ENCODE data around the gene SLC34A1. TPM values are rescaled to one million over a fixed set of nuclear protein-coding genes. Genes with fewer than 3 reads are reported as not detected.
A peak's percentile ranks its signal among the peaks of the same experiment; 100 is the strongest.

Gene SLC34A1
- total RNA-seq, 4 donors from 2014 or later = not detected

GRCh38 chr5:177365845-177366527 lies 18.2 kb upstream of the SLC34A1 start:
- no peak for DNase-seq
- intact Hi-C loops (cut with DNase I; ENCODE audit: low total_unique reads) = no loop called here
- H3K27me3 ChIP-seq = no peaks in the 10 kb centered on the region
- H3K4me3 ChIP-seq = peak overlapping the region in 1 of 2 donors; percentile 53
- TF ChIP-seq CTCF (IDR thresholded peaks at IDR 0.05) (no peak), POLR2A (IDR thresholded peaks at IDR 0.05) (no peak)
- H3K27ac ChIP-seq = peak overlapping the region; percentile 97
- H3K4me1 ChIP-seq = peaks cover 3 to 18% of the 10 kb centered on the region in 2 donors
- H3K36me3 ChIP-seq = no peaks in the 10 kb centered on the region
- no peaks in the 10 kb centered on the region for H3K9me3 ChIP-seq

GRCh38 chr5:177366528-177367322 lies 17.5 kb upstream of the SLC34A1 start:
- TF ChIP-seq POLR2A (IDR thresholded peaks at IDR 0.05) = peak; percentile 49 to 55
- TF ChIP-seq CTCF (IDR thresholded peaks at IDR 0.05) = no peak
- intact Hi-C loops (cut with DNase I; ENCODE audit: low total_unique reads) = no loop called here
- Histone ChIP-seq H3K4me3 (peak overlapping the region; percentile 51 to 53), H3K4me1 (peaks cover 3 to 21% of the 10 kb centered on the region in 2 donors), H3K27ac (peak overlapping the region; percentile 97), H3K27me3 (no peaks in the 10 kb centered on the region), H3K36me3 (no peaks in the 10 kb centered on the region), H3K9me3 (no peaks in the 10 kb centered on the region)
- DNase-seq = peak; percentile 94 to 96

GRCh38 chr5:177367323-177367848 lies 16.8 kb upstream of the SLC34A1 start:
- Histone ChIP-seq H3K4me3 (peak overlapping the region; percentile 51 to 53), H3K9me3 (no peaks in the 10 kb centered on the region), H3K27me3 (no peaks in the 10 kb centered on the region), H3K27ac (peak overlapping the region; percentile 97), H3K36me3 (no peaks in the 10 kb centered on the region), H3K4me1 (peaks cover 3 to 21% of the 10 kb centered on the region in 2 donors)
- intact Hi-C loops (cut with DNase I; ENCODE audit: low total_unique reads) = no loop called here
- no peak for DNase-seq
- TF ChIP-seq POLR2A (IDR thresholded peaks at IDR 0.05) (peak in 1 of 2 donors; percentile 1), CTCF (IDR thresholded peaks at IDR 0.05) (peak in 1 of 4 experiments; percentile 16)

GRCh38 chr5:177367981-177368868 lies 16.0 kb upstream of the SLC34A1 start:
- TF ChIP-seq CTCF (IDR thresholded peaks at IDR 0.05) = no peak
- TF ChIP-seq POLR2A (IDR thresholded peaks at IDR 0.05) = no peak
- Histone ChIP-seq H3K27me3 (no peaks in the 10 kb centered on the region), H3K27ac (no peak overlapping the region), H3K36me3 (no peaks in the 10 kb centered on the region), H3K4me3 (no peak overlapping the region), H3K9me3 (no peaks in the 10 kb centered on the region), H3K4me1 (peaks cover 3 to 16% of the 10 kb centered on the region in 2 donors)
- DNase-seq = no peak
- intact Hi-C loops (cut with DNase I; ENCODE audit: low total_unique reads) = no loop called here

Measured in uterus (tissue), 4 donors.